ENCODE data around the gene TGM3.
"Not testable (repeated sequence)": the region's sequence is repeated elsewhere in the genome, so short reads cannot be mapped to it uniquely, and the experiment has no call there.

The TGM3 gene

GRCh38 chr20:2295886-2296515, at the start of gene TGM3:
Gene TGM3 (plus strand): TSS chr20:2296001. CDS start chr20:2296064, 63 bp downstream.
- DNase-seq = no peak

GRCh38 chr20:2246069-2246491, 49.7 kb upstream of the TGM3 start:
- DNase-seq = peak; percentile 40

- DNase-seq = no peak
These were observed 47.0 kb upstream of the TGM3 start for GRCh38 chr20:2248837-2249236.

GRCh38 chr20:2249935-2250334, 45.9 kb upstream of the TGM3 start:
- no peak for DNase-seq

- no peak for DNase-seq
These were observed 43.3 kb upstream of the TGM3 start for GRCh38 chr20:2252419-2252997.

GRCh38 chr20:2253256-2253655, 42.5 kb upstream of the TGM3 start:
- DNase-seq = no peak

- DNase-seq = no peak
These were observed 41.5 kb upstream of the TGM3 start for GRCh38 chr20:2254333-2254732.

- no peak for DNase-seq
These were observed 39.8 kb upstream of the TGM3 start for GRCh38 chr20:2255926-2256531.

- DNase-seq = no peak
These were observed 36.1 kb upstream of the TGM3 start for GRCh38 chr20:2259731-2260130.

- no peak for DNase-seq
These were observed 35.6 kb upstream of the TGM3 start for GRCh38 chr20:2260250-2260649.

- DNase-seq = no peak
These were observed 34.7 kb upstream of the TGM3 start for GRCh38 chr20:2261046-2261485.

- DNase-seq = no peak
These were observed 34.2 kb upstream of the TGM3 start for GRCh38 chr20:2261629-2262028.

GRCh38 chr20:2264118-2264517, 31.7 kb upstream of the TGM3 start:
- no peak for DNase-seq

GRCh38 chr20:2264621-2265374, 31.0 kb upstream of the TGM3 start:
- DNase-seq = not testable (repeated sequence)

GRCh38 chr20:2273634-2274302, 22.0 kb upstream of the TGM3 start:
- no peak for DNase-seq

- DNase-seq = no peak
These were observed 19.8 kb upstream of the TGM3 start for GRCh38 chr20:2276015-2276414.

- no peak for DNase-seq
These were observed 16.5 kb upstream of the TGM3 start for GRCh38 chr20:2279253-2279779.

- no peak for DNase-seq
These were observed 15.7 kb upstream of the TGM3 start for GRCh38 chr20:2280082-2280481.

- DNase-seq = no peak
These were observed 14.2 kb upstream of the TGM3 start for GRCh38 chr20:2281563-2281962.

GRCh38 chr20:2282181-2282580, 13.6 kb upstream of the TGM3 start:
- DNase-seq = no peak

GRCh38 chr20:2283706-2284423, 11.9 kb upstream of the TGM3 start:
- DNase-seq = no peak

GRCh38 chr20:2285193-2285592, 10.6 kb upstream of the TGM3 start:
- no peak for DNase-seq

All from NCI-H2171 (cell line).